ENCODE results near the gene RAB1B.
A peak's percentile ranks its signal among the peaks of the same experiment; 100 is the strongest.

Gene RAB1B

DNA sequence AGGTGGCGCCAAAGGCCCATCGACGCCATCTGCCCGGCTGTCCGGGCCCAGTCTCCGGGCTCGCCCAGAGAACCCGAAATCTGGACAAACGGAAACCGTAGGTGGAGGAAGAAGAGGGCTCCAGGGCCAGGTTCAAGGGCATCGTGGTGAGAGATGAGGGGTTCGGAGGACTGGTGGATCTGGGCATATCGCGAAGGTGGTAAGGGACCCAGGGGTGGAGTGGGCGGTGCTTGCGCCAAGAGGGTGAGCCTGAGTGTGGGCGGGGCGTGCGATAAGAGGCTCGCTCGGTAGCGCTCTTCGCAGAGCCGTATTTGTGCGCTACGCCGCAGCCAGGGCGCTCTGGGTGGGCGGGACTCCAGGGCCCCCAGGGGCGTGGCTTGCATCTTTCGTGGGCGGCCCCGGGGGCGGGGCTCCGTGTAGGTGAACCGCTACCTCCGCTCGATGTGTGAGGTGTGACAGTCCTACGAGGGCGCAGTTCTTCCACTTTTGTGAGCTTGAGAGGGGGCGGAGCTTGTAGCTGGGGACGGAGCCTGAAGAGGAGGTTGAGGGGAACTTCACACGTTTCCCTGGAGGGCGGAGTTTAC lies 43.6 kb downstream of the RAB1B start:
- peak overlapping the region; percentile 83 for H3K27ac ChIP-seq
- H3K27me3 ChIP-seq (ENCODE audit: control insufficient read depth, insufficient read depth, low read length) = no peaks in the 10 kb centered on the region
- H3K9me3 ChIP-seq (ENCODE audit: control insufficient read depth, low read length) = no peaks in the 10 kb centered on the region
- H3K4me1 ChIP-seq = no peaks in the 10 kb centered on the region
- TF ChIP-seq, protein P1, sequence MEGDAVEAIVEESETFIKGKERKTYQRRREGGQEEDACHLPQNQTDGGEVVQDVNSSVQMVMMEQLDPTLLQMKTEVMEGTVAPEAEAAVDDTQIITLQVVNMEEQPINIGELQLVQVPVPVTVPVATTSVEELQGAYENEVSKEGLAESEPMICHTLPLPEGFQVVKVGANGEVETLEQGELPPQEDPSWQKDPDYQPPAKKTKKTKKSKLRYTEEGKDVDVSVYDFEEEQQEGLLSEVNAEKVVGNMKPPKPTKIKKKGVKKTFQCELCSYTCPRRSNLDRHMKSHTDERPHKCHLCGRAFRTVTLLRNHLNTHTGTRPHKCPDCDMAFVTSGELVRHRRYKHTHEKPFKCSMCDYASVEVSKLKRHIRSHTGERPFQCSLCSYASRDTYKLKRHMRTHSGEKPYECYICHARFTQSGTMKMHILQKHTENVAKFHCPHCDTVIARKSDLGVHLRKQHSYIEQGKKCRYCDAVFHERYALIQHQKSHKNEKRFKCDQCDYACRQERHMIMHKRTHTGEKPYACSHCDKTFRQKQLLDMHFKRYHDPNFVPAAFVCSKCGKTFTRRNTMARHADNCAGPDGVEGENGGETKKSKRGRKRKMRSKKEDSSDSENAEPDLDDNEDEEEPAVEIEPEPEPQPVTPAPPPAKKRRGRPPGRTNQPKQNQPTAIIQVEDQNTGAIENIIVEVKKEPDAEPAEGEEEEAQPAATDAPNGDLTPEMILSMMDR (IDR thresholded peaks at IDR 0.05) = peak; percentile 3
- H2AFZ ChIP-seq = peak overlapping the region; percentile 84
- H3K4me3 ChIP-seq (ENCODE audit: low read depth, low read length) = peak overlapping the region; percentile 57
- no peaks in the 10 kb centered on the region for H3K36me3 ChIP-seq (ENCODE audit: control insufficient read depth, insufficient read depth, low read length)
- H3K9ac ChIP-seq = no peak overlapping the region
- peak overlapping the region; percentile 87 for H3K4me2 ChIP-seq (ENCODE audit: low read length)
- no peaks in the 10 kb centered on the region for H3K79me2 ChIP-seq

DNA sequence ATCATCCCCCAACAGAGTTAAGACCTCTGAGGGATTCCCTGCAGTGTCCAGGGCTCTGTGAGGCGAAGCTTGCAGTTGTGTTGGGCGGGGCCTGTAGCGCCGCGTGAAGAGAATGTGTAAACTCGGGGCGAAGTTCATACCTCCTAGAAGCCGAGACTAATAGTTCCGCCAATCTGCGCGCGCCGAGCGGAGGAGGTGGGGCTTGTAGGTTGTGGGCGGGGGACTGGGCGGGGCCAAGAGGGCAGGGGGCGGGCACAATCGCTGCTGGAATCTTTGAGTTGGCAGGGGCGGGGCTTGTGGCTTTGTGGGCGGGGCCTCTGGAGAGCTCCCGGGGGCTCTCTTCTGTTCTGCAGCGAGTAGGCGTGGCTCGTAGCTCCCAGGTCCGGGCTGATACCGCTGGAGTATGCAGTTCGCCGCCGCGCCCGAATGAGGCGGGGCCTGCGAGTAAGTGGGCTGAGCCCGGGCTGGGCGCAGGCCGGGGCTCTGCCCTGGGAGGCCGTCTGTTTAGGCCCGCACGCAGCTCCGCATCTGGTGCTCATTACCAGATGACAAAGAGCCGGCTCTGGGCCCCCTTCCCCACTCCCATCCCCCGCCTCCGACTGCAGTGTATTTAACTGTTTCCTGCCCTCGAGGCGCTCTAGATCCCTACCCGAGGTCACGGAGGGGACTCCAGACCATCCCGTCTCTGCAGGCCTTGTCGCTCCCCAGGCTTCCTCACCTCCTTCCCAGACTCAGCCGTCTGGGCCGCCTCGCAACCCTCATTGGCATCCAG lies 44.3 kb downstream of the RAB1B start:
- Histone ChIP-seq H3K79me2 (no peaks in the 10 kb centered on the region), H3K27ac (peak overlapping the region; percentile 83), H3K4me1 (no peaks in the 10 kb centered on the region), H3K27me3 (ENCODE audit: control insufficient read depth, insufficient read depth, low read length) (no peaks in the 10 kb centered on the region), H3K4me3 (ENCODE audit: low read depth, low read length) (peak overlapping the region; percentile 57), H3K9ac (no peak overlapping the region), H3K4me2 (ENCODE audit: low read length) (peak overlapping the region; percentile 87), H2AFZ (peak overlapping the region; percentile 84), H3K9me3 (ENCODE audit: control insufficient read depth, low read length) (no peaks in the 10 kb centered on the region), H3K36me3 (ENCODE audit: control insufficient read depth, insufficient read depth, low read length) (no peaks in the 10 kb centered on the region)
- TF ChIP-seq, protein P1 (IDR thresholded peaks at IDR 0.05) = no peak

DNA sequence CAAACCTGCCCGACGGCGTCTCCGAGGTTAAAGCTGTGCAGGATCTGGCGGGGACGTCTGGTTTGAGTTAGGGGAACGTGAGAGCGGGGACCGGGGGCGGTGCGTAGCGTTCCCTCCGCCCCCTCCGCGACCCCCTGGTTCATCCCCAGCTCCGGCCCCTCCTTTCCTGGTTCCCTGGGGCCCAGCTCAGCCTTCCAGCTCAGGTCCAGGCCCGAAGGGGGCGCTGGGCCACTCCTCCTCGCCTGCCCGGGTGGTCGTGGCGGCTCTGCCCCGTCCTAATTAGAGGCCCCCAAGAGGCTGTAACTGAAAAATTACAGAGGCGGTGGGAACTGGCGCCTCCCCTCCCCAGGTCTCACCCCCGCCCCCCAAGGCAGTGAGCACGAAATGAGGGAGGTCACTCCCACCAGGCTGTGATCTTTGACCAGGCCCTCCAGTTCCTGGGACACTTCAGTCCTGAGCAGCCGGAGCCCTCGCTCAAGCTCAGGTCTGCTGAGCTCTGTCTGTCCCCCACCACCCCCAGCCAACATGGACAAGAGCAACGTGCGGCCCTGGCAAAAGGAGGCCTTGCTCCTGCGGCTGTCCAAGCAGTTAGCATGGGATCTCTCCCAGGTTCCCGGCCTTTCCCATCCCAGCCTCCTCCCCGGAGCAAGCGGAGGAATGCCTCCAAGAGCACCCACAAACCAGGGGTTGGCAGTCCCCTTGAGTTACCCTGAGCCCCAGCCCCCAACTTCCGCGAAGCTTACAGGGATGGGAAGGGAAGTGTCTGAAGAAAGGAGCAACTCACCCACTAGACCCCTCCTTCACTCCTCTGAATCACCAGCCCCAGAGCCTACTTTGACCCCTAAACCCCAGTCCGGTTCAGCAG lies 45.1 kb downstream of the RAB1B start:
- Histone ChIP-seq H2AFZ (peak overlapping the region; percentile 75), H3K36me3 (ENCODE audit: control insufficient read depth, insufficient read depth, low read length) (no peaks in the 10 kb centered on the region), H3K79me2 (no peaks in the 10 kb centered on the region), H3K9me3 (ENCODE audit: control insufficient read depth, low read length) (no peaks in the 10 kb centered on the region), H3K9ac (no peak overlapping the region), H3K27me3 (ENCODE audit: control insufficient read depth, insufficient read depth, low read length) (no peaks in the 10 kb centered on the region), H3K27ac (peak overlapping the region; percentile 69), H3K4me1 (peaks cover 2% of the 10 kb centered on the region), H3K4me2 (ENCODE audit: low read length) (peak overlapping the region; percentile 67), H3K4me3 (ENCODE audit: low read depth, low read length) (peak overlapping the region; percentile 45)
- TF ChIP-seq, protein P1 (IDR thresholded peaks at IDR 0.05) = no peak

DNA sequence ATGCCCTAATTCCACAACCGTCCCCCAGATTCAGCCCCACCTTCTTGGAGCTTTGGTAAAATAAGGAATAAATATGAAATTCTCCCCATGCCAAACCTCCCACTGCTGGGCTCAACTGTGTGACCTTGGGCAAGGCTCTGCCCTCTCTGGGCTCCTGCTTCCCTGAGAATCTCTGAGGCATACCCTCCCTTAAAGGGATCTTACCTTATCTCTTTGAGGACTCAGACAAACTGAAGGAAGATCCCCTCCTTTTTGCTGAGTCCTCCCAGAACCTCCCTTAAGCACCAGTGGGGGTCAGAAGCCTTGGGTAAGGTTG lies 45.7 kb downstream of the RAB1B start:
- Histone ChIP-seq H3K4me2 (ENCODE audit: low read length) (no peak overlapping the region), H3K27me3 (ENCODE audit: control insufficient read depth, insufficient read depth, low read length) (no peaks in the 10 kb centered on the region), H3K4me1 (peaks cover 2% of the 10 kb centered on the region), H3K9me3 (ENCODE audit: control insufficient read depth, low read length) (no peaks in the 10 kb centered on the region), H3K9ac (no peak overlapping the region), H3K4me3 (ENCODE audit: low read depth, low read length) (no peak overlapping the region), H2AFZ (no peak overlapping the region), H3K27ac (no peak overlapping the region), H3K79me2 (no peaks in the 10 kb centered on the region), H3K36me3 (ENCODE audit: control insufficient read depth, insufficient read depth, low read length) (no peaks in the 10 kb centered on the region)
- TF ChIP-seq, protein P1 (IDR thresholded peaks at IDR 0.05) = no peak

All from parathyroid adenoma (tissue), 2 donors.